Measurements from ENCODE around the gene PKP1. TPM values are rescaled to one million over a fixed set of nuclear protein-coding genes. Genes with fewer than 3 reads are reported as not detected.

PKP1 gene
- total RNA-seq, 4 donors from 2014 or later: 0.27 to 12.8 (median 4.0) TPM

- Histone ChIP-seq H3K4me1 (no peaks in the 10 kb centered on the region), H3K9me3 (no peaks in the 10 kb centered on the region), H3K36me3 (no peaks in the 10 kb centered on the region), H3K4me3 (no peak overlapping the region), H3K27ac (no peak overlapping the region), H3K27me3 (peaks cover 16% of the 10 kb centered on the region)
- WGBS, 2 donors (ENCODE audit: low coverage in 1 of 2): 91 to 93% methylated on average over 9 to 10 of the region's 14 CpGs
- no peak for ATAC-seq
- TF ChIP-seq CTCF (IDR thresholded peaks at IDR 0.05) (no peak), POLR2AphosphoS5 (IDR thresholded peaks at IDR 0.05) (no peak), EP300 (IDR thresholded peaks at IDR 0.05) (no peak), POLR2A (IDR thresholded peaks at IDR 0.05) (no peak)
Observed at GRCh38 chr1:201248721-201249559, 34.4 kb upstream of the PKP1 start.

- Histone ChIP-seq H3K4me3 (no peak overlapping the region), H3K36me3 (no peaks in the 10 kb centered on the region), H3K9me3 (no peaks in the 10 kb centered on the region), H3K27me3 (peaks cover 13% of the 10 kb centered on the region), H3K4me1 (no peaks in the 10 kb centered on the region), H3K27ac (no peak overlapping the region)
- no peak for TF ChIP-seq POLR2AphosphoS5 (IDR thresholded peaks at IDR 0.05)
- TF ChIP-seq CTCF (IDR thresholded peaks at IDR 0.05): no peak
- no peak for TF ChIP-seq POLR2A (IDR thresholded peaks at IDR 0.05)
- no peak for TF ChIP-seq EP300 (IDR thresholded peaks at IDR 0.05)
- 47 to 73% methylated on average over 3 to 5 of the region's 10 CpGs for WGBS, 2 donors (ENCODE audit: low coverage in 1 of 2)
- ATAC-seq: no peak
Observed at GRCh38 chr1:201250326-201251011, 32.8 kb upstream of the PKP1 start.

- Histone ChIP-seq H3K9me3 (no peaks in the 10 kb centered on the region), H3K27ac (no peak overlapping the region), H3K4me1 (no peaks in the 10 kb centered on the region), H3K27me3 (peaks cover 18% of the 10 kb centered on the region), H3K36me3 (no peaks in the 10 kb centered on the region), H3K4me3 (no peak overlapping the region)
- 74 to 80% methylated on average over 2 of the region's 2 CpGs for WGBS, 2 donors (ENCODE audit: low coverage in 1 of 2)
- no peak for ATAC-seq
- no peak for TF ChIP-seq POLR2AphosphoS5 (IDR thresholded peaks at IDR 0.05)
- no peak for TF ChIP-seq POLR2A (IDR thresholded peaks at IDR 0.05)
- TF ChIP-seq EP300 (IDR thresholded peaks at IDR 0.05): no peak
- no peak for TF ChIP-seq CTCF (IDR thresholded peaks at IDR 0.05)
Observed at GRCh38 chr1:201251411-201251810, 31.9 kb upstream of the PKP1 start.

GRCh38 chr1:201251851-201252430 is 31.4 kb upstream of the PKP1 start:
- 55 to 64% methylated on average over 4 to 6 of the region's 11 CpGs for WGBS, 2 donors (ENCODE audit: low coverage in 1 of 2)
- Histone ChIP-seq H3K36me3 (no peaks in the 10 kb centered on the region), H3K27me3 (peaks cover 18% of the 10 kb centered on the region), H3K9me3 (no peaks in the 10 kb centered on the region), H3K27ac (no peak overlapping the region), H3K4me3 (no peak overlapping the region), H3K4me1 (no peaks in the 10 kb centered on the region)
- no peak for TF ChIP-seq POLR2AphosphoS5 (IDR thresholded peaks at IDR 0.05)
- no peak for TF ChIP-seq CTCF (IDR thresholded peaks at IDR 0.05)
- TF ChIP-seq EP300 (IDR thresholded peaks at IDR 0.05): no peak
- no peak for TF ChIP-seq POLR2A (IDR thresholded peaks at IDR 0.05)
- no peak for ATAC-seq
